Measurements from ENCODE around the gene PCARE. TPM values are rescaled to one million over a fixed set of nuclear protein-coding genes. Genes with fewer than 3 reads are reported as not detected.
"Not testable (repeated sequence)": the region's sequence is repeated elsewhere in the genome, so short reads cannot be mapped to it uniquely, and the experiment has no call there.

PCARE gene
- total and polyA plus RNA-seq, 2 experiments from 2014 or later = not detected

DNA sequence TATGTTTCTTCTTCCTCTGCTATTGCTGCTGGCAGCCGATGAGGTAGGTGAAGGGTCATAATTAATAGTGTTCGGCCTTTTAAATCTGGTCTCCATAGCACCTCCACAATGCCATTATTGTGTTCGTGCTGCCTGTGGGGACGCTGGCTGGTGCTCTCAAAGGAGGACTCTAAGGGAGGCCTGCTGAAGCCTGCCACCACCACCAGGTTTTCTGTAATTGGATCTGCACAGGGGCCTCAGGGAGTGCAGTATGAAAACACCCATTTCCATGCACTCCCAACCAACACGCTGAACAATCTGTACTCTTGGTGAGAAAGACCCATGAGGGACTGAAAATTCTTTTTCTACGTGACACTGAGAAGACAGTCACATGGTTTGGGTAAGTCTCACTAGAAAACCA, 23.2 kb upstream of the PCARE start:
- peaks cover 9% of the 10 kb centered on the region for H3K9me3 Mint-ChIP-seq
- H3K4me3 ChIP-seq = no peak overlapping the region
- peaks cover 7% of the 10 kb centered on the region for H3K36me3 Mint-ChIP-seq (ENCODE audit: low read depth)
- ATAC-seq (no peak), DNase-seq (ENCODE audit: low spot score) (no peak)
- H3K4me3 Mint-ChIP-seq = no peak overlapping the region
- no peaks in the 10 kb centered on the region for H3K4me1 Mint-ChIP-seq
- H3K27ac ChIP-seq (ENCODE audit: low read depth) = no peak overlapping the region
- H3K9me2 ChIP-seq (ENCODE audit: insufficient read depth) = no peaks in the 10 kb centered on the region
- H3K27ac Mint-ChIP-seq = no peak overlapping the region
- H3F3A ChIP-seq (replicated peaks; ENCODE audit: low read depth) = no peaks in the 10 kb centered on the region
- no peaks in the 10 kb centered on the region for H3K4me1 ChIP-seq (ENCODE audit: insufficient read depth)
- H3K27me3 Mint-ChIP-seq (ENCODE audit: insufficient read depth, low read depth, poor library complexity) = peaks cover 4% of the 10 kb centered on the region
- H4K20me1 ChIP-seq (replicated peaks; ENCODE audit: insufficient read depth) = no peaks in the 10 kb centered on the region
- no peaks in the 10 kb centered on the region for H3K79me2 ChIP-seq (replicated peaks; ENCODE audit: insufficient read depth)
- H2AFZ ChIP-seq = no peak overlapping the region
- H3K36me3 ChIP-seq (ENCODE audit: insufficient read depth) = no peaks in the 10 kb centered on the region
- TF ChIP-seq ZNF114 (CRISPR knock-in tag; IDR thresholded peaks at IDR 0.05) (no peak), NANOG (IDR thresholded peaks at IDR 0.05; ENCODE audit: borderline replicate concordance) (no peak)
- H3K4me2 ChIP-seq = no peak overlapping the region
- H3K27me3 ChIP-seq (ENCODE audit: insufficient read depth) = no peaks in the 10 kb centered on the region

DNA sequence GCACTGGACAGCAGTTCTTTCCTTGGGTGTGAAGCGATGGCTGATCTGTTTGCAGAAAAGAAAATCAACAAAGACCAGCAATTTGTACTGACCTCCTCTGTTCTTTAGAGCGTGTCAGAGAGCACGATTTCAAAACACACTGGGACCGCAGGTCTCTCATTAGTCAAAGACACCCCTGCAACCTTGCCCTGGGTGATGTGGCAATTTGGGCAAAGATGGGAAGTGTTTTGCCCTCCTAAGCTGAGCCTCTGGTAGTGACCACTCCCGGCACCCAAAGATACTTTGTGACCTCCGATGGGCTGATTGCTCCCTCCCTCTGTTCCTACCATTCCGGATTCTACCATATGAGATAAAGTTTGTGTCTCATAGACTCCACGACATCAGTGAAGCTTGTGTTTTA, 22.6 kb upstream of the PCARE start:
- Histone ChIP-seq H3K4me2 (no peak overlapping the region), H3K27me3 (ENCODE audit: insufficient read depth) (no peaks in the 10 kb centered on the region), H3K79me2 (replicated peaks; ENCODE audit: insufficient read depth) (no peaks in the 10 kb centered on the region), H2AFZ (no peak overlapping the region), H3K4me3 (no peak overlapping the region), H3K27ac (ENCODE audit: low read depth) (no peak overlapping the region), H4K20me1 (replicated peaks; ENCODE audit: insufficient read depth) (no peaks in the 10 kb centered on the region), H3K4me1 (ENCODE audit: insufficient read depth) (no peaks in the 10 kb centered on the region), H3K9me2 (ENCODE audit: insufficient read depth) (no peaks in the 10 kb centered on the region), H3K36me3 (ENCODE audit: insufficient read depth) (no peaks in the 10 kb centered on the region), H3F3A (replicated peaks; ENCODE audit: low read depth) (no peaks in the 10 kb centered on the region)
- Mint-ChIP-seq H3K9me3 (peaks cover 9% of the 10 kb centered on the region), H3K36me3 (ENCODE audit: low read depth) (peaks cover 7% of the 10 kb centered on the region), H3K27me3 (ENCODE audit: insufficient read depth, low read depth, poor library complexity) (peaks cover 4% of the 10 kb centered on the region), H3K27ac (no peak overlapping the region), H3K4me3 (no peak overlapping the region), H3K4me1 (no peaks in the 10 kb centered on the region)
- ATAC-seq (no peak), DNase-seq (ENCODE audit: low spot score) (no peak)
- TF ChIP-seq EZH2 (IDR thresholded peaks at IDR 0.05; ENCODE audit: low read depth, unreplicated experiment) = no peak
- no peak for TF ChIP-seq POLR2AphosphoS5 (IDR thresholded peaks at IDR 0.05; ENCODE audit: low read depth)

DNA sequence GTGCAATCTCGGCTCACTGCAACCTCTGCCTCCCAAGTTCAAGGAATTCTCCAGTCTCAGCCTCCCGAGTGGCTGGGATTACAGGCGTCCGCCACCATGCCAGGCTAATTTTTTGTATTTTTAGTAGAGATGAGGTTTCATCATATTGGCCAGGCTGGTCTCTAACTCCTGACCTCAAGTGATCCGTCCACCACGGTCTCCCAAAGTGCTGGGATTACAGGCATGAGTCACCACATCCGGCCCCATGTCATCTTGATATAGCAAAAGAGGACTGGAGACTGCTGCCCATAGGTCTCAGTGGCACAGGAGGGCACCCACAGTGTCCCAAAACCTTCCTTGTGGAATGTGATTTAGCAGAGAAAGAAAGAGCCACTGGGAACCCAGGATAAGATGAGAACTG, 16.0 kb upstream of the PCARE start:
- ATAC-seq; H3K4me1 ChIP-seq (ENCODE audit: insufficient read depth); H3K4me3 ChIP-seq; H3K27ac Mint-ChIP-seq; H3K4me2 ChIP-seq; H3K27me3 ChIP-seq (ENCODE audit: insufficient read depth); H3K27ac ChIP-seq (ENCODE audit: low read depth); H3K36me3 ChIP-seq (ENCODE audit: insufficient read depth); H4K20me1 ChIP-seq (replicated peaks; ENCODE audit: insufficient read depth); H3K4me1 Mint-ChIP-seq; H3F3A ChIP-seq (replicated peaks; ENCODE audit: low read depth); DNase-seq (ENCODE audit: low spot score); H3K9me2 ChIP-seq (ENCODE audit: insufficient read depth); H3K4me3 Mint-ChIP-seq; H3K79me2 ChIP-seq (replicated peaks; ENCODE audit: insufficient read depth); H3K27me3 Mint-ChIP-seq (ENCODE audit: insufficient read depth, low read depth, poor library complexity); H3K9me3 Mint-ChIP-seq; H3K36me3 Mint-ChIP-seq (ENCODE audit: low read depth): not testable (repeated sequence)
- peak overlapping the region; percentile 69; the same call in 1 of the 2 replicates for H2AFZ ChIP-seq

DNA sequence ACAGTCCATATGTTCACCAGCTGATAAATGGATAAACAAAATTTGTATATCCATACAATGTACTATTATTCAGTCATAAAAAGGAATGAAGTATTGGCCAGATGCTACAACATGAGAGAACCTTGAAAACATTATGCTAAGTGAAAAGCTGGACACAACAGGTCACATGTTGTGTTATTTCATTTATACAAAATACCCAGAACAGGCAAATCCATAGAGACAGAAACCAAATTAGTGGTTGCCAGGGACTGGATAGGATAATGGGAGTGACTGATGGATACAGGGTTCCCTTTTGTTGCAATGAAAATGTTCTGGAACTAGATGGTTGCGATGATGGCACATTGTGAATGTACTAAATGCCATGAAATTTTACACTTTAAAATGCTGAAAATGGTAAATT, 10.2 kb upstream of the PCARE start:
- Mint-ChIP-seq H3K9me3 (peaks cover 19% of the 10 kb centered on the region), H3K27me3 (ENCODE audit: insufficient read depth, low read depth, poor library complexity) (peaks cover 2% of the 10 kb centered on the region), H3K27ac (no peak overlapping the region), H3K4me1 (no peaks in the 10 kb centered on the region), H3K4me3 (no peak overlapping the region), H3K36me3 (ENCODE audit: low read depth) (peaks cover 6% of the 10 kb centered on the region; the same call in 2 of the 3 replicates)
- H3F3A ChIP-seq (replicated peaks; ENCODE audit: low read depth) = no peaks in the 10 kb centered on the region
- no peak overlapping the region for H2AFZ ChIP-seq
- no peak for ATAC-seq
- H3K27me3 ChIP-seq (ENCODE audit: insufficient read depth) = no peaks in the 10 kb centered on the region
- H3K9me2 ChIP-seq (ENCODE audit: insufficient read depth) = no peaks in the 10 kb centered on the region
- no peak overlapping the region for H3K4me3 ChIP-seq
- no peaks in the 10 kb centered on the region for H3K36me3 ChIP-seq (ENCODE audit: insufficient read depth)
- H3K4me1 ChIP-seq (ENCODE audit: insufficient read depth) = no peaks in the 10 kb centered on the region
- DNase-seq (ENCODE audit: low spot score) = no peak
- no peak overlapping the region for H3K27ac ChIP-seq (ENCODE audit: low read depth)
- H3K4me2 ChIP-seq = no peak overlapping the region
- no peaks in the 10 kb centered on the region for H3K79me2 ChIP-seq (replicated peaks; ENCODE audit: insufficient read depth)
- no peaks in the 10 kb centered on the region for H4K20me1 ChIP-seq (replicated peaks; ENCODE audit: insufficient read depth)
- TF ChIP-seq, protein P1, sequence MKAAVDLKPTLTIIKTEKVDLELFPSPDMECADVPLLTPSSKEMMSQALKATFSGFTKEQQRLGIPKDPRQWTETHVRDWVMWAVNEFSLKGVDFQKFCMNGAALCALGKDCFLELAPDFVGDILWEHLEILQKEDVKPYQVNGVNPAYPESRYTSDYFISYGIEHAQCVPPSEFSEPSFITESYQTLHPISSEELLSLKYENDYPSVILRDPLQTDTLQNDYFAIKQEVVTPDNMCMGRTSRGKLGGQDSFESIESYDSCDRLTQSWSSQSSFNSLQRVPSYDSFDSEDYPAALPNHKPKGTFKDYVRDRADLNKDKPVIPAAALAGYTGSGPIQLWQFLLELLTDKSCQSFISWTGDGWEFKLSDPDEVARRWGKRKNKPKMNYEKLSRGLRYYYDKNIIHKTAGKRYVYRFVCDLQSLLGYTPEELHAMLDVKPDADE (IDR thresholded peaks at IDR 0.05) = no peak
- TF ChIP-seq EZH2phosphoT487 (IDR thresholded peaks at IDR 0.05; ENCODE audit: unreplicated experiment) = no peak
- TF ChIP-seq STAT1 (IDR thresholded peaks at IDR 0.05; ENCODE audit: unreplicated experiment) = no peak
- no peak for TF ChIP-seq JUNB (IDR thresholded peaks at IDR 0.05; ENCODE audit: unreplicated experiment)
- TF ChIP-seq NANOG (IDR thresholded peaks at IDR 0.05; ENCODE audit: borderline replicate concordance) = no peak
- no peak for TF ChIP-seq POLR2AphosphoS5 (IDR thresholded peaks at IDR 0.05; ENCODE audit: low read depth)
- no peak for TF ChIP-seq ZNF331 (CRISPR knock-in tag; IDR thresholded peaks at IDR 0.05; ENCODE audit: low read depth)
- no peak for TF ChIP-seq CREB1 (CRISPR knock-in tag; IDR thresholded peaks at IDR 0.05; ENCODE audit: low read depth)
- no peak for TF ChIP-seq EZH2 (IDR thresholded peaks at IDR 0.05; ENCODE audit: low read depth, unreplicated experiment)
- TF ChIP-seq, protein P2, sequence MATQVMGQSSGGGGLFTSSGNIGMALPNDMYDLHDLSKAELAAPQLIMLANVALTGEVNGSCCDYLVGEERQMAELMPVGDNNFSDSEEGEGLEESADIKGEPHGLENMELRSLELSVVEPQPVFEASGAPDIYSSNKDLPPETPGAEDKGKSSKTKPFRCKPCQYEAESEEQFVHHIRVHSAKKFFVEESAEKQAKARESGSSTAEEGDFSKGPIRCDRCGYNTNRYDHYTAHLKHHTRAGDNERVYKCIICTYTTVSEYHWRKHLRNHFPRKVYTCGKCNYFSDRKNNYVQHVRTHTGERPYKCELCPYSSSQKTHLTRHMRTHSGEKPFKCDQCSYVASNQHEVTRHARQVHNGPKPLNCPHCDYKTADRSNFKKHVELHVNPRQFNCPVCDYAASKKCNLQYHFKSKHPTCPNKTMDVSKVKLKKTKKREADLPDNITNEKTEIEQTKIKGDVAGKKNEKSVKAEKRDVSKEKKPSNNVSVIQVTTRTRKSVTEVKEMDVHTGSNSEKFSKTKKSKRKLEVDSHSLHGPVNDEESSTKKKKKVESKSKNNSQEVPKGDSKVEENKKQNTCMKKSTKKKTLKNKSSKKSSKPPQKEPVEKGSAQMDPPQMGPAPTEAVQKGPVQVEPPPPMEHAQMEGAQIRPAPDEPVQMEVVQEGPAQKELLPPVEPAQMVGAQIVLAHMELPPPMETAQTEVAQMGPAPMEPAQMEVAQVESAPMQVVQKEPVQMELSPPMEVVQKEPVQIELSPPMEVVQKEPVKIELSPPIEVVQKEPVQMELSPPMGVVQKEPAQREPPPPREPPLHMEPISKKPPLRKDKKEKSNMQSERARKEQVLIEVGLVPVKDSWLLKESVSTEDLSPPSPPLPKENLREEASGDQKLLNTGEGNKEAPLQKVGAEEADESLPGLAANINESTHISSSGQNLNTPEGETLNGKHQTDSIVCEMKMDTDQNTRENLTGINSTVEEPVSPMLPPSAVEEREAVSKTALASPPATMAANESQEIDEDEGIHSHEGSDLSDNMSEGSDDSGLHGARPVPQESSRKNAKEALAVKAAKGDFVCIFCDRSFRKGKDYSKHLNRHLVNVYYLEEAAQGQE (IDR thresholded peaks at IDR 0.05; ENCODE audit: unreplicated experiment) = no peak
